Omental fat pad (tissue), 4 donors: ENCODE data around the gene COASY. TPM values are rescaled to one million over a fixed set of nuclear protein-coding genes. Genes with fewer than 3 reads are reported as not detected.

Experiments
- ATAC-seq: fragments of 150-250 bp; one replicate; pipeline ENCODE4 v1.9.1; 2016; ENCODE audit warnings: mild to moderate bottlenecking, moderate library complexity; ENCODE audit not compliant: low FRiP score
- DNase-seq: peaks from one replicate; pipeline ENCODE4 v3.0.0-alpha.2; 2019; ENCODE audit warnings: low spot score
- CTCF ChIP-seq, 3 donors: fragments of 450-650 bp; IDR thresholded peaks; one replicate each; pipeline ENCODE4 v1.5.1; 2016 to 2017; ENCODE audit warnings: antibody characterized with exemption in 3 of 3, mild to moderate bottlenecking in 3 of 3, moderate library complexity in 2 of 3
- total RNA-seq, 4 donors: library from RNA; depleted of rRNA; stranded (reverse); fragments of >200 nt; gene quantifications; one replicate each; pipeline ENCODE4 v1.1.0, GENCODE V29; 2016

The COASY gene
- total RNA-seq, 4 donors from 2014 or later: 21.8 to 33.5 (median 26.2) TPM

GRCh38 chr17:42522263-42522790 is 39.6 kb upstream of the COASY start:
- TF ChIP-seq CTCF (IDR thresholded peaks at IDR 0.05): no peak
- ATAC-seq (no peak), DNase-seq (no peak)

- ATAC-seq: no peak
- no peak for DNase-seq
- TF ChIP-seq CTCF (IDR thresholded peaks at IDR 0.05): no peak
These were observed 39.1 kb upstream of the COASY start for GRCh38 chr17:42522798-42523278.

- ATAC-seq (no peak), DNase-seq (no peak)
- no peak for TF ChIP-seq CTCF (IDR thresholded peaks at IDR 0.05)
These were observed 36.7 kb upstream of the COASY start for GRCh38 chr17:42525221-42525620.

- TF ChIP-seq CTCF (IDR thresholded peaks at IDR 0.05): no peak
- ATAC-seq (no peak), DNase-seq (no peak)
These were observed 35.9 kb upstream of the COASY start for GRCh38 chr17:42526031-42526444.

- no peak for TF ChIP-seq CTCF (IDR thresholded peaks at IDR 0.05)
- no peak for DNase-seq
- no peak for ATAC-seq
These were observed 34.0 kb upstream of the COASY start for GRCh38 chr17:42527932-42528331.

GRCh38 chr17:42529061-42529460 is 32.9 kb upstream of the COASY start:
- ATAC-seq (no peak), DNase-seq (no peak)
- no peak for TF ChIP-seq CTCF (IDR thresholded peaks at IDR 0.05)

GRCh38 chr17:42530952-42531454 is 30.9 kb upstream of the COASY start:
- TF ChIP-seq CTCF (IDR thresholded peaks at IDR 0.05): no peak
- DNase-seq: no peak
- ATAC-seq: no peak
